ENCODE measurements around the gene PIPOX.
A peak's percentile ranks its signal among the peaks of the same experiment; 100 is the strongest.

The PIPOX gene

DNA sequence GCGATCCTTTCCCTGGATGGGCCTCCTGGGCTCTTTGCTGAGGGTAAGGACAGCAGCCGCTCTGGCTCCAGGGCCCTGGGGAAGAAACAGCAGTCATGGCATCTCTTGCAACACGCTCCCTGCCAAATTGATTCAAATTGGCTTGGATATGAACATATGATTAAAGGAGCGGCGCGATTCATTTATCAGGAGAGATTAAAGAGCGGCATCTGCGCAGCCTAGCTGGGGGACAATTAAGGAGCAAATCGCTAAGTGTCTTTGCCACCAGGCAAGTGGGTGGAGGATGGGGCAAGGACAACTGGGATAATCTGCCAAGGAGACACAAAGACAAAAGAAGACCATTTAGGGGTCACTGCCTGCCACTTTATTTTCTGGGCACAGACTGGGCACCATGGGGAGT is 27.8 kb downstream of the PIPOX start:
- TF ChIP-seq CTCF (IDR thresholded peaks at IDR 0.05; ENCODE audit: insufficient read depth, missing control alignments) = no peak
- DNase-seq (ENCODE audit: insufficient read length, low spot score) (peak; percentile 73), FAIRE-seq (peak; percentile 90)

DNA sequence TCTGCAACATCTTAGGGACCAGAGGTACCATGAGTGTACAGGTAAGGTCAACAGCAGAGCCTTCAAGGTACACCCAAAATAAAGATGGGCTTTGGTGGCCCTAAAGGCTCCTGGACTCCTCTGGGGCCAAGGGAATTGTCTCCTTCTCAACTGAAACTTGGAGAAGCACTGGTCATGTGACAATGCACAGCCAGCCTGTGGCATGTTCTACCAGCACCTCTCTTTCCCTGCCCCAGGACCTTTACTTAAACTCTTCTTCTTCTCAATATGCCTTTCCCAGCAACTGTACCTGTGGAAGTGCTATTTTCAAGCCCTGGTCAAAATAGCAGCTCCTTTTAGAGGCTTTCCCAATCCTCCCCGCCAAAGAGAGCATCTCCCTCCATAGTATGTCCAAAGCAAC is 28.4 kb downstream of the PIPOX start:
- TF ChIP-seq CTCF (IDR thresholded peaks at IDR 0.05; ENCODE audit: insufficient read depth, missing control alignments) = no peak
- DNase-seq (ENCODE audit: insufficient read length, low spot score) (no peak), FAIRE-seq (no peak)

DNA sequence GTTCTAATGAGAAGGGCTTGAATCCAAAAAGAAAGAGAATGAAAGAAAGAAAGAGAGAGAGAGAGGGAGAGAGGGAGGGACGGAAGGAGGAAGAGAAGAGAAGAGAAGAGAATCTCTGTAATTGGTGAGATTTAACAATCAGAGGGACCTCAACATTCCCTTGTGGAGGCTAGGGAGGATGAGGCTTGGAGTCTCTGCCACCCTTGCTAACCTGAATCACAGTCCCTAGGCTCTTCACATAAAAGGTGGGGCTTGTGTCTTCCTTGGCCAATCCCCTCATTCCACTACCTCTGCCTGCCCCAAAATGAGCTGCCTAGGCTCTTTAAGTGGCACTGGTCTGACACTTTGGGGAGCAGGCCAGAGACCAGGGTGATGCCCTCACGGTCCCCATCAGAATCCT is 30.1 kb downstream of the PIPOX start:
- FAIRE-seq = no peak
- TF ChIP-seq CTCF (IDR thresholded peaks at IDR 0.05; ENCODE audit: insufficient read depth, missing control alignments) = no peak
- no peak for DNase-seq (ENCODE audit: insufficient read length, low spot score)

GRCh38 chr17:29073520-29073919 is 30.6 kb downstream of the PIPOX start:
- FAIRE-seq (no peak), DNase-seq (ENCODE audit: insufficient read length, low spot score) (no peak)
- no peak for TF ChIP-seq CTCF (IDR thresholded peaks at IDR 0.05; ENCODE audit: insufficient read depth, missing control alignments)

- no peak for TF ChIP-seq CTCF (IDR thresholded peaks at IDR 0.05; ENCODE audit: insufficient read depth, missing control alignments)
- DNase-seq (ENCODE audit: insufficient read length, low spot score) = no peak
- FAIRE-seq = no peak
Measured at GRCh38 chr17:29074488-29074887, 31.5 kb downstream of the PIPOX start.

DNA sequence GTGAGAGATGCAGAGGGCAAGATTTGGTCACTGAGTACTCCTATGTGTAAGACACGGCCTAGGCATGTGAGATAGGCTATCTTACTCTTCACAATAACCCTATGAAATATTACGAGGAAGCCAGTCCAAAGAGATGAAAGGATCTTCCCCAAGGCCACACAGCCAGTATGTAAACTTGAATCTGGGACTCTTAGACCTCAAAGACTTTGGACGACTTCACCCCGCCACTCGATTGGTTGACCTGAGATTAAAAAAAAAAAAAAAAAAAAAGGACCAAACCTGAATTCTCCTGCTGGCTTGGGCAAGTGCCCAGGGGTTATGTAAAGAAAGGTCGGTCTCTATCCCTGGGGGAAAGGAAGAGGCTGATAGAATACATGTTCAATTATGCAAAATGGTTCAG is 33.1 kb downstream of the PIPOX start:
- DNase-seq (ENCODE audit: insufficient read length, low spot score) = no peak

GRCh38 chr17:29076722-29077121 is 33.8 kb downstream of the PIPOX start:
- TF ChIP-seq CTCF (IDR thresholded peaks at IDR 0.05; ENCODE audit: insufficient read depth, missing control alignments) = no peak
- FAIRE-seq (no peak), DNase-seq (ENCODE audit: insufficient read length, low spot score) (no peak)

More for the DNA sequence above, 33.1 kb downstream of the PIPOX start:
- TF ChIP-seq CTCF (IDR thresholded peaks at IDR 0.05; ENCODE audit: insufficient read depth, missing control alignments) = no peak
- FAIRE-seq = no peak
